Esophagus muscularis mucosa (tissue), 4 donors: ENCODE results near the gene CACNA2D3. TPM values are rescaled to one million over a fixed set of nuclear protein-coding genes. Genes with fewer than 3 reads are reported as not detected.

Source experiments
- DNase-seq: peaks from one replicate; pipeline ENCODE4 v3.0.0-alpha.2; 2017; ENCODE audit errors: extremely low spot score
- H3K27ac ChIP-seq, 4 donors: fragments of 200-600 bp; sonication (generic); replicated peaks in 1 of 4; 1 replicate in 3 of 4; 2 replicates in 1 of 4; pipeline ENCODE4 v1.5.1; 2016 to 2019; ENCODE audit warnings: mild to moderate bottlenecking in 1 of 4
- H3K27me3 ChIP-seq, 4 donors: fragments of 200-600 bp; sonication (generic); one replicate each; pipeline versions ENCODE4 v1.5.1 to v1.6.0; 2016 to 2019
- H3K36me3 ChIP-seq, 4 donors: fragments of 200-600 bp; sonication (generic); one replicate each; pipeline ENCODE4 v1.5.1; 2016 to 2019
- H3K4me1 ChIP-seq, 4 donors: fragments of 200-600 bp; sonication (generic); one replicate each; pipeline ENCODE4 v1.5.1; 2016 to 2019
- H3K4me3 ChIP-seq, 4 donors: fragments of 200-600 bp; sonication (generic); 1 replicate in 2 of 4; 2 replicates in 2 of 4; pipeline ENCODE4 v1.5.1; 2016 to 2019; ENCODE audit warnings: mild to moderate bottlenecking in 4 of 4, moderate library complexity in 1 of 4
- H3K9me3 ChIP-seq, 4 donors: fragments of 200-600 bp; sonication (generic); 1 replicate in 3 of 4; 2 replicates in 1 of 4; pipeline ENCODE4 v1.5.1; 2016 to 2019
- EP300 ChIP-seq: sonication (generic); formaldehyde crosslinking; IDR thresholded peaks from one replicate; pipeline ENCODE4 v1.6.1; 2017; ENCODE audit warnings: antibody characterized with exemption
- POLR2A ChIP-seq: fragments of 450-650 bp; IDR thresholded peaks from one replicate; pipeline ENCODE4 v1.6.1; 2017; ENCODE audit warnings: antibody characterized with exemption, moderate library complexity, mild to moderate bottlenecking, low read depth
- POLR2AphosphoS5 ChIP-seq, 2 donors: sonication (generic); formaldehyde crosslinking; IDR thresholded peaks; one replicate each; pipeline ENCODE4 v1.6.1; 2017; ENCODE audit warnings: antibody characterized with exemption in 2 of 2
- WGBS: methylation state at CpG from one replicate; pipeline ENCODE4 v1.1.5; 2018; 5-methylcytosine and 5-hydroxymethylcytosine counted together
- intact Hi-C: fragments of 100-400 bp; cut with DNase I; formaldehyde crosslinking; loops from one replicate; pipeline ENCODE4 v1.15.1; 2023
- total RNA-seq, 4 donors: library from RNA; depleted of rRNA; stranded (reverse); fragments of >200 nt; gene quantifications; one replicate each; pipeline versions ENCODE4 v1.1.0 to v1.2.1, GENCODE V29; 2016
- TF ChIP-seq, protein P1 (sequence below), 3 experiments: fragments of 200-600 bp in 2 of 3; fragments of 450-650 bp in 1 of 3; sonication (generic) in 2 of 3; IDR thresholded peaks; one replicate each; pipeline ENCODE4 v1.5.1; 2017 to 2019; ENCODE audit warnings: antibody characterized with exemption in 3 of 3, mild to moderate bottlenecking in 2 of 3, moderate library complexity in 1 of 3

CACNA2D3 gene
- total RNA-seq: 1 to 10 TPM; 2.5 to 6.3 (median 3.9) TPM

DNA sequence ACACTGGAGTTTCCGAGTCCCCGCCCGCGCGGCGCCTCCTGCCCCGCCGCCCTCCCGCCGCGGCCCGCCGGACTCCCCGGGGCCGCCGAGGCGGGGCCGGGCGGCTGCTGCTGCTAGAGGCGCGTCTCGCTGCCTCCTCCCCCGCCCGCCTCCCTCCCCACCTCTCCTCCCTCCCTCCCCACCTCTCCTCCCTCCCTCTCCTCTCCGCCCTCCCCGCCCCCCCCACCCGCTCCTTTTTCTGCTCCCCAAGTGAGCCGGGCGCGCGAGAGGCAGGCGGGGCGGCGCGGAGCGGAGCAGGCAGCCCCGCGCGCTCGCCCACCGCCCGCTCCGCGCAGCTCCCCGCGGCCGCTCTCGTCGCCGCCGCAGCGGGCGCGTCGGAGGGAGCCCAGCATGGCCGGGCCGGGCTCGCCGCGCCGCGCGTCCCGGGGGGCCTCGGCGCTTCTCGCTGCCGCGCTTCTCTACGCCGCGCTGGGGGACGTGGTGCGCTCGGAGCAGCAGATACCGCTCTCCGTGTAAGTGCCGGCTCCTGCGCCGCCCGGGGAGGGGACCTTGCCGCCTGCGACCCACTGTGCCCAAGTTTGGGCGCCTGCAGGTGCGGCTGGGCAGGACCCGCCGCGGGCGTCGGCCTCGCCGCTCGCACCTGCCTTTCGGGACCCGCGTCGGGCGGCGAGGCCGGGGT lies at the start of gene CACNA2D3:
Gene CACNA2D3 (plus strand): TSS at position 229 of the 679 bp plus-strand sequence.
- intact Hi-C loops: no loop called here
- 10% methylated on average over 7 of the region's 100 CpGs for WGBS
- peak; percentile 70 for DNase-seq
- H3K4me3 ChIP-seq: peak within 1 kb of the TSS; percentile 66 to 74 (median 70)
- TF ChIP-seq POLR2A: no peak
- TF ChIP-seq POLR2AphosphoS5 (IDR thresholded peaks at IDR 0.05): no peak
- TF ChIP-seq, protein P1, sequence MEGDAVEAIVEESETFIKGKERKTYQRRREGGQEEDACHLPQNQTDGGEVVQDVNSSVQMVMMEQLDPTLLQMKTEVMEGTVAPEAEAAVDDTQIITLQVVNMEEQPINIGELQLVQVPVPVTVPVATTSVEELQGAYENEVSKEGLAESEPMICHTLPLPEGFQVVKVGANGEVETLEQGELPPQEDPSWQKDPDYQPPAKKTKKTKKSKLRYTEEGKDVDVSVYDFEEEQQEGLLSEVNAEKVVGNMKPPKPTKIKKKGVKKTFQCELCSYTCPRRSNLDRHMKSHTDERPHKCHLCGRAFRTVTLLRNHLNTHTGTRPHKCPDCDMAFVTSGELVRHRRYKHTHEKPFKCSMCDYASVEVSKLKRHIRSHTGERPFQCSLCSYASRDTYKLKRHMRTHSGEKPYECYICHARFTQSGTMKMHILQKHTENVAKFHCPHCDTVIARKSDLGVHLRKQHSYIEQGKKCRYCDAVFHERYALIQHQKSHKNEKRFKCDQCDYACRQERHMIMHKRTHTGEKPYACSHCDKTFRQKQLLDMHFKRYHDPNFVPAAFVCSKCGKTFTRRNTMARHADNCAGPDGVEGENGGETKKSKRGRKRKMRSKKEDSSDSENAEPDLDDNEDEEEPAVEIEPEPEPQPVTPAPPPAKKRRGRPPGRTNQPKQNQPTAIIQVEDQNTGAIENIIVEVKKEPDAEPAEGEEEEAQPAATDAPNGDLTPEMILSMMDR (IDR thresholded peaks at IDR 0.05): no peak
- TF ChIP-seq EP300: no peak
- H3K27ac ChIP-seq: peak within 1 kb of the TSS; percentile 59 to 79 (median 72)
- H3K27me3 ChIP-seq: peaks cover 0 to 43% (median 5%) of the 10 kb centered on the region in 4 donors
- no peaks in the 10 kb centered on the region for H3K36me3 ChIP-seq
- H3K4me1 ChIP-seq: peaks cover 7 to 38% (median 33%) of the 10 kb centered on the region in 4 donors
- no peaks in the 10 kb centered on the region for H3K9me3 ChIP-seq

DNA sequence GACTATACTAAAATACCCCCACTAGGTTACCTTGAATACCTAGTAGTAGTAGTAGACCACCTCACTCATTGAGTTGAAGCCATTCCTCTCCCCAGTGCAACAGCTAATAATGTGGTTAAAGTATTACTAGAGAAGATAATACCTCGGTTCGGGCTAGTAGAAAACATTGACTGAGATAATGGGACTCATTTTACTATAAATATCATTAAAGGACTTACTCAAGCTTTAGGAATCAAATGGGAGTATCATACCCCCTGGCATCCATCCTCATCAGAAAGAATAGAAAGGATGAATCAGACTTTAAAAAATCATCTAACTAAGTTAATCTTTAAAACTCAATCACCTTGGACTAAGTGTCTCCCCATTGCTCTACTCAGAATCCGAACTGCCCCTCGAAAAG lies 49.0 kb upstream of the CACNA2D3 start:
- WGBS: 94% methylated on average over 4 of the region's 4 CpGs
- no peak overlapping the region for H3K4me3 ChIP-seq
- no peak for DNase-seq
- H3K27ac ChIP-seq: no peak overlapping the region
- peaks cover 0 to 9% (median 0%) of the 10 kb centered on the region in 4 donors for H3K27me3 ChIP-seq
- intact Hi-C loops: no loop called here
- no peaks in the 10 kb centered on the region for H3K36me3 ChIP-seq
- TF ChIP-seq POLR2AphosphoS5 (IDR thresholded peaks at IDR 0.05): no peak
- peaks cover 0 to 14% (median 14%) of the 10 kb centered on the region in 4 donors for H3K9me3 ChIP-seq
- H3K4me1 ChIP-seq: no peaks in the 10 kb centered on the region

DNA sequence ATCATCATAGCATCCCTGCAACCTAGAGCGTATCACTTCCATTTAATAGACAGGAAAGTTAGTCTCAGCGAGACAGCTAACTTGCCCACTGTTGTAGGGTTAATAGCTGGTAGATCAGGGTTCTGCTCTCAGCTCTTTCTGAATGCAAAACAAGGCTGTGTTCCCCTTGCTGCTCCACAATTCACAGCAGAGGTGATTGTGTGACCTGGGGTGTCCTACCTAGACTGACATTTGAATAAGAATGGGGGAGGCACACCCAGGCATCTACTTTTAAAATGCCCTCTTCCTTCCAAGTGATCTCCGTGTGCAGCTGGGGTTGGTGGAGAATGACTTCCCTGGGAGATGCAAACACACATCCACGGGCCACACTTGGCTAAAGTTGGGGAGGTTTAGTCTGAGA lies 43.0 kb upstream of the CACNA2D3 start:
- H3K4me3 ChIP-seq: no peak overlapping the region
- no peaks in the 10 kb centered on the region for H3K4me1 ChIP-seq
- DNase-seq: peak; percentile 47
- H3K9me3 ChIP-seq: no peaks in the 10 kb centered on the region
- WGBS: 49% methylated on average over 4 of the region's 4 CpGs
- TF ChIP-seq EP300: no peak
- TF ChIP-seq, protein P1 (IDR thresholded peaks at IDR 0.05): no peak
- TF ChIP-seq POLR2A: no peak
- no peak overlapping the region for H3K27ac ChIP-seq
- H3K36me3 ChIP-seq: no peaks in the 10 kb centered on the region
- intact Hi-C loops: no loop called here
- peaks cover 0 to 4% (median 0%) of the 10 kb centered on the region in 4 donors for H3K27me3 ChIP-seq

DNA sequence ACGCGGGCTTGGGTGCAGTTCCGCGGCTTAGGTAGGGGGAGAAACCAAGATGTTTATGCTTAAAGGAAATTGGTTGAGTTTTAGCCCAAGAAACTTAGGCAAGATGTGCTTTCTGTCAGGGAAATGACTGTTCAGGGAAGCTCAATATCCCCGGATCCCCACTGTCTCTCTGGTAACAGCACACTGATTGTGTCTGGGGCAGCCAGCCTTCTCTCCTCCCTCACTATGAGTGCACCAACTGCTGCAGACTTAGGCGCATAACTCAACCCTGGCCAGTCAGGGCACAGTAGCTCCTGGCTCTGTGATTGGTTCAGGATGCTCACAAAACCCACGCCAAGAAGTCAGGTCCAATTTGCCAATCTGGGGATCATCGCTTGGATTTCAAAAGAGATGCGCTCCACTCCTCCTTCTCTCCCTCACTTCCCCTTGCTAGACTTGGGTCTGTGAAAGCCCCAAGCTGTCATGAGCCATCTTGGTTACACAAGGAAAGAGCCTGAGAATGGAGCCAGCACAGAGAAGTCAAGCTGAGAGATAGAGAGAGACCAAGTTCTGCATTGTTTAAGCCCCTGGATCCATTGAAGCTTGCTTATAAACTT lies 42.5 kb upstream of the CACNA2D3 start:
- intact Hi-C loops: no loop called here
- WGBS: 70% methylated on average over 9 of the region's 9 CpGs
- Histone ChIP-seq H3K36me3 (no peaks in the 10 kb centered on the region), H3K27me3 (peaks cover 0 to 6% (median 0%) of the 10 kb centered on the region in 4 donors), H3K4me3 (no peak overlapping the region), H3K9me3 (no peaks in the 10 kb centered on the region), H3K4me1 (no peaks in the 10 kb centered on the region), H3K27ac (no peak overlapping the region)
- TF ChIP-seq POLR2AphosphoS5 (IDR thresholded peaks at IDR 0.05) (no peak), POLR2A (no peak), EP300 (no peak)
- TF ChIP-seq, protein P1 (IDR thresholded peaks at IDR 0.05): no peak
- peak; percentile 80 for DNase-seq

DNA sequence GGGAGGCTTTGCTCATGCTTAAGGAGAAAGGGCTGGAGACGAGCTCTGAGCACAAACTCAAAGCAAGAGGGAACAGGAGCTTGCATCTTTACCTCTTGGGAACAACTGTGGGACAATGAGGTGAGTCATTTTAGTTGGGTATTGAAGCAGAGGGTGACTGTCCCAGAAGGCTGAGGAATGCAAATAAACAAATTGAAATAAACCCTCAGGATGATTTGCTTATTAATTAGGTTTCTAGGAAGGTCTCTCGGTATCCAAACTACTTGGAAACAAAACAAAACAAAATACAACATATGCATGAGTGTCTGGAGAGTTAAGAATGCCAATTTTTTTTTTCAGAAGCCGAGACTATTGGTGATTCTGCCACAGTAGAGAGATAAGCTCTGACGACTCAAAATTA lies 38.4 kb upstream of the CACNA2D3 start:
- 77% methylated on average over 4 of the region's 4 CpGs for WGBS
- H3K27me3 ChIP-seq: peaks cover 0 to 43% (median 3%) of the 10 kb centered on the region in 4 donors
- intact Hi-C loops: no loop called here
- H3K9me3 ChIP-seq: no peaks in the 10 kb centered on the region
- peaks cover 0 to 6% (median 3%) of the 10 kb centered on the region in 4 donors for H3K4me1 ChIP-seq
- H3K36me3 ChIP-seq: no peaks in the 10 kb centered on the region
- H3K4me3 ChIP-seq: no peak overlapping the region
- TF ChIP-seq EP300 (no peak), POLR2AphosphoS5 (IDR thresholded peaks at IDR 0.05) (no peak), POLR2A (no peak)
- TF ChIP-seq, protein P1 (IDR thresholded peaks at IDR 0.05): no peak
- DNase-seq: peak; percentile 75
- no peak overlapping the region for H3K27ac ChIP-seq
